ENCODE data around the gene TOE1. TPM values are rescaled to one million over a fixed set of nuclear protein-coding genes. Genes with fewer than 3 reads are reported as not detected.

Gene TOE1
- total and polyA plus RNA-seq, 9 of the 15 experiments (the other 6 are each of a cell fraction or from before 2014, with no cell fraction given), result 32.1 to 85.7 (median 38.0) TPM

- TF ChIP-seq ZNF239 (CRISPR knock-in tag; IDR thresholded peaks at IDR 0.05) (no peak; the same call in 1 of the 2 replicates), ZNF766 (CRISPR knock-in tag; conservative IDR thresholded peaks at IDR 0.05) (peak; percentile 65; the same call in 1 of the 2 replicates), SRSF9 (IDR thresholded peaks at IDR 0.05; ENCODE audit: borderline replicate concordance, low read depth, low read length) (no peak), RBM25 (IDR thresholded peaks at IDR 0.05; ENCODE audit: low read depth, low read length, severe bottlenecking) (no peak), RBM34 (IDR thresholded peaks at IDR 0.05; ENCODE audit: borderline replicate concordance, insufficient read depth, low read length) (no peak), TRIM28 (IDR thresholded peaks at IDR 0.05) (peak; percentile 65; the same call in 1 of the 2 replicates), DACH1 (IDR thresholded peaks at IDR 0.05; ENCODE audit: partially characterized antibody) (no peak), MTA1 (IDR thresholded peaks at IDR 0.05; ENCODE audit: borderline replicate concordance) (peak; percentile 70), FOXK2 (conservative IDR thresholded peaks at IDR 0.05 in 1 of 2, IDR thresholded peaks at IDR 0.05 in 1 of 2; ENCODE audit: low read depth in 2 of 2) (peak; percentile 50 to 52; a peak in 3 of 4 replicates), ELF2 (CRISPR knock-in tag; IDR thresholded peaks at IDR 0.05) (0 out of 2 replicates have a peak, but pooled peaks have one; percentile 56), ZBTB26 (CRISPR knock-in tag; IDR thresholded peaks at IDR 0.05) (no peak), CTBP1 (IDR thresholded peaks at IDR 0.05; ENCODE audit: borderline replicate concordance) (peak; percentile 97), ZNF75A (CRISPR knock-in tag; IDR thresholded peaks at IDR 0.05) (no peak), ZBTB43 (CRISPR knock-in tag; IDR thresholded peaks at IDR 0.05) (peak; percentile 86; the same call in 1 of the 2 replicates), CAMTA2 (CRISPR knock-in tag; conservative IDR thresholded peaks at IDR 0.05) (0 out of 2 replicates have a peak, but pooled peaks have one; percentile 77), ZHX1 (conservative IDR thresholded peaks at IDR 0.05; ENCODE audit: low read length) (no peak), HIVEP1 (CRISPR knock-in tag; IDR thresholded peaks at IDR 0.05) (no peak), EGR1 (conservative IDR thresholded peaks at IDR 0.05) (peak; percentile 97), ZNF695 (CRISPR knock-in tag; IDR thresholded peaks at IDR 0.05) (0 out of 2 replicates have a peak, but pooled peaks have one; percentile 39), KLF16 (IDR thresholded peaks at IDR 0.05) (peak; percentile 77), HLTF (IDR thresholded peaks at IDR 0.05) (peak; percentile 93), PML (IDR thresholded peaks at IDR 0.05; ENCODE audit: low read length) (0 out of 2 replicates have a peak, but pooled peaks have one; percentile 39), CREB1 (IDR thresholded peaks at IDR 0.05) (peak; percentile 73; the same call in 1 of the 2 replicates), CREB1 (CRISPR knock-in tag; IDR thresholded peaks at IDR 0.05) (peak; percentile 83)
Observed at GRCh38 chr1:45303520-45304310, 36.3 kb upstream of the TOE1 start (continued).

All from K562 (cell line).